Stimulated activated CD4-positive, alpha-beta T cell treated with anti-CD3 and anti-CD28 coated beads, Interleukin-2, amount 100 ng/mL, for 4 hours (primary cell): ENCODE results near the gene UNK.

ENCODE experiments used
- DNase-seq: peaks from one replicate; pipeline ENCODE4 v3.0.0-alpha.2; 2020; ENCODE audit warnings: low read depth

Gene UNK

DNA sequence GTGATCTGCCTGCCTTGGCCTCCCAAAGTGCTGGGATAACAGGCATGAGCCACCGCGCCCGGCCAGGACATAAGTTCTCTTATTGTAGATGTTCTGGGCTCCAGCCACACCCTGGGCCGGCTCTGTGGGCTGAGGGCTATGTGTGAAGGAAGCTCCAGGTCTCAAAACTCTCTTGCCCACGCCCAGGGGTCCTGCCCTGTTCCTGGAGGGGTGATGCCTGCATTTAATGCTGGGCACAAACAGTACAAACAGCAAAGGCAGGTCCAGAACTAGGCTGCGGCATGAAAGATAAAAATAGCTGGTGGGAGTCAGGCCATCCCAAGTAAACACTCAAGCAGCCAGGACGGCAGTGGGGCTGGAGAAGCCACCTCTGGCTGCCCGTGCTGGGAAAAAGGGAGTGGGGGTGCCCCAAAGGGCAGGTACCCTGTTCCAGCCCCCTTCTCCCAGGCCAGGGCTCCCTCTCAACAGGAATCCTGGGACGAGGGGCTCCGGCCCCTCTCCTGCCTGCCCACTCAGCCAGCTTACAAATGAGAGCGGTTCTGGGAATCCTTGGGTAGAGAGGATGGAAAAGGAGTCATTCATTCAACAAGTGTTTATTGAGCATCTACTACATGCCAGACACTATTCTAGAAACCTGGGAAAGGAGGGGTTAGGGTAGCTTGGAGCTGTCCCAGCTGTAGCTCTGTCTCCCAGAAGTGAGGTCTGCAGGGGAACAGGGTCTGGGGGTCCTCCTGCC, 89.1 kb downstream of the UNK start:
- no peak for DNase-seq

- no peak for DNase-seq
Measured at GRCh38 chr17:75874323-75875181, 89.9 kb downstream of the UNK start.
